Neural cell (in vitro differentiated cells): ENCODE data around the gene COX6B2. TPM values are rescaled to one million over a fixed set of nuclear protein-coding genes. Genes with fewer than 3 reads are reported as not detected.
A peak's percentile ranks its signal among the peaks of the same experiment; 100 is the strongest.

Experiments
- H2AFZ ChIP-seq: fragments of 200-600, 300-800 bp; sonication (generic), shearing (Covaris generic); 2 replicates; pipeline ENCODE4 v1.6.0; 2014; ENCODE audit warnings: low read depth, mild to moderate bottlenecking, antibody characterized with exemption, low read length, moderate library complexity
- H3F3A ChIP-seq: fragments of 200-600 bp; shearing (Covaris generic); 2 replicates; pipeline ENCODE4 v1.6.1; 2016; ENCODE audit warnings: mild to moderate bottlenecking, moderate library complexity, mixed read lengths, antibody characterized with exemption, low read length; ENCODE audit not compliant: insufficient read depth, poor library complexity, severe bottlenecking
- H3K27ac ChIP-seq: fragments of 200-600, 300-800 bp; sonication (generic), shearing (Covaris generic); 2 replicates; pipeline ENCODE4 v1.5.1; 2014; ENCODE audit warnings: mild to moderate bottlenecking, low read length, moderate library complexity
- H3K27me3 ChIP-seq: fragments of 300-800, 200-600 bp; sonication (generic), shearing (Covaris generic); 2 replicates; pipeline ENCODE4 v1.6.0; 2014; ENCODE audit warnings: mild to moderate bottlenecking, low read depth, low read length, moderate library complexity; ENCODE audit not compliant: insufficient read depth
- H3K36me3 ChIP-seq: fragments of 300-800, 200-600 bp; sonication (generic), shearing (Covaris generic); 2 replicates; pipeline ENCODE4 v1.5.1; 2014; ENCODE audit warnings: mild to moderate bottlenecking, antibody characterized with exemption, low read length, moderate library complexity; ENCODE audit not compliant: insufficient read depth
- H3K4me2 ChIP-seq: fragments of 300-800, 200-600 bp; sonication (generic), shearing (Covaris generic); 2 replicates; pipeline ENCODE4 v1.6.0; 2014; ENCODE audit warnings: mild to moderate bottlenecking, low read length
- H3K4me3 ChIP-seq: fragments of 300-800, 200-600 bp; sonication (generic), shearing (Covaris generic); 2 replicates; pipeline ENCODE4 v1.5.1; 2014; ENCODE audit warnings: mild to moderate bottlenecking, low read length, moderate library complexity
- H3K79me2 ChIP-seq: fragments of 200-600 bp; shearing (Covaris generic); replicated peaks from 2 replicates; pipeline ENCODE4 v1.6.0; 2014; ENCODE audit warnings: mild to moderate bottlenecking, low read length, moderate library complexity; ENCODE audit not compliant: insufficient read depth
- H3K9ac ChIP-seq: fragments of 300-800, 200-600 bp; sonication (generic), shearing (Covaris generic); 2 replicates; pipeline ENCODE4 v1.6.1; 2016; ENCODE audit warnings: mild to moderate bottlenecking, low read length, mixed read lengths
- H3K9me2 ChIP-seq: fragments of 200-600 bp; shearing (Covaris generic); 2 replicates; pipeline ENCODE4 v1.6.1; 2016; ENCODE audit warnings: mild to moderate bottlenecking, low read length, mixed read lengths; ENCODE audit not compliant: insufficient read depth
- H3K9me3 ChIP-seq: fragments of 200-600, 300-800 bp; sonication (generic), shearing (Covaris generic); 2 replicates; pipeline ENCODE4 v1.6.1; 2016; ENCODE audit warnings: mild to moderate bottlenecking, mixed run types, low read length, moderate library complexity, mixed read lengths
- H4K20me1 ChIP-seq: fragments of 200-600 bp; shearing (Covaris generic); 2 replicates; pipeline ENCODE4 v1.6.1; 2016; ENCODE audit warnings: mild to moderate bottlenecking, mixed run types; ENCODE audit not compliant: insufficient read depth
- CTCF ChIP-seq: fragments of 450-650 bp; IDR thresholded peaks from 2 replicates; pipeline ENCODE4 v1.5.1; 2014; ENCODE audit warnings: antibody characterized with exemption, mild to moderate bottlenecking, moderate library complexity; ENCODE audit not compliant: poor library complexity, severe bottlenecking
- EP300 ChIP-seq: fragments of 450-650 bp; conservative IDR thresholded peaks from 2 replicates; pipeline ENCODE4 v1.6.1; 2014; ENCODE audit warnings: antibody characterized with exemption, mild to moderate bottlenecking, moderate library complexity; ENCODE audit not compliant: poor library complexity, severe bottlenecking
- EZH2 ChIP-seq: fragments of 200-600, 300-800 bp; shearing (Covaris generic), sonication (generic); IDR thresholded peaks from 2 replicates; pipeline ENCODE4 v1.6.1; 2014; ENCODE audit warnings: antibody characterized with exemption, low read length, borderline replicate concordance, mild to moderate bottlenecking; ENCODE audit not compliant: insufficient read depth, poor library complexity, severe bottlenecking
- MXI1 ChIP-seq: fragments of 450-650 bp; conservative IDR thresholded peaks from 2 replicates; pipeline ENCODE4 v1.6.1; 2014; ENCODE audit warnings: antibody characterized with exemption, mild to moderate bottlenecking; ENCODE audit not compliant: poor library complexity, severe bottlenecking
- POLR2AphosphoS5 ChIP-seq: IDR thresholded peaks from 2 replicates; pipeline ENCODE4 v1.6.1; 2012
- RAD21 ChIP-seq: fragments of 450-650 bp; conservative IDR thresholded peaks from 2 replicates; pipeline ENCODE4 v1.6.1; 2014; ENCODE audit warnings: antibody characterized with exemption, mild to moderate bottlenecking, moderate library complexity
- REST ChIP-seq: IDR thresholded peaks from 2 replicates; pipeline ENCODE4 v1.6.1; 2012; ENCODE audit warnings: borderline replicate concordance
- SMC3 ChIP-seq: fragments of 450-650 bp; conservative IDR thresholded peaks from 2 replicates; pipeline ENCODE4 v1.6.1; 2014; ENCODE audit warnings: antibody characterized with exemption, mild to moderate bottlenecking, moderate library complexity; ENCODE audit not compliant: poor library complexity
- TAF1 ChIP-seq: IDR thresholded peaks from 2 replicates; pipeline ENCODE4 v1.6.1; 2012; ENCODE audit warnings: low read depth
- polyA plus RNA-seq: library from polyadenylated mRNA; depleted of rRNA; stranded (reverse); fragments of >200 nt; gene quantifications from 2 replicates; pipeline ENCODE4 v1.2.3, GENCODE V29; 2014

COX6B2 gene
- polyA plus RNA-seq, 1 donor from 2014 or later = 0.17 TPM

- Histone ChIP-seq H3K36me3 (no peaks in the 10 kb centered on the region), H3K4me2 (peak within 1 kb of the TSS; percentile 98), H3F3A (no peaks in the 10 kb centered on the region), H4K20me1 (peaks cover 21% of the 10 kb centered on the region), H3K27ac (peak within 1 kb of the TSS; percentile 86), H3K79me2 (peaks cover 22% of the 10 kb centered on the region), H3K9me3 (no peaks in the 10 kb centered on the region), H3K9ac (peak within 1 kb of the TSS; percentile 92), H3K27me3 (peaks cover 3% of the 10 kb centered on the region), H3K9me2 (no peaks in the 10 kb centered on the region), H3K4me3 (peak within 1 kb of the TSS; percentile 88), H2AFZ (peak within 1 kb of the TSS; percentile 16)
- TF ChIP-seq TAF1 = peak; percentile 100
- TF ChIP-seq POLR2AphosphoS5 = peak; percentile 100
- peak; percentile 89 for TF ChIP-seq MXI1
- peak; percentile 66 for TF ChIP-seq SMC3
- peak; percentile 60 for TF ChIP-seq RAD21
- peak; percentile 8 for TF ChIP-seq CTCF
- no peak for TF ChIP-seq EZH2
- no peak for TF ChIP-seq EP300
- TF ChIP-seq REST = peak; percentile 98
Measured at GRCh38 chr19:55385724-55386492, 31.4 kb upstream of the COX6B2 start, which contains the start of gene RPL28. Gene RPL28 (plus strand): TSS chr19:55385932. CDS start chr19:55386358, 426 bp downstream.

GRCh38 chr19:55384920-55385723 is 30.6 kb upstream of the COX6B2 start:
- H3K4me2 ChIP-seq = peak overlapping the region; percentile 42
- H3K9me3 ChIP-seq = no peaks in the 10 kb centered on the region
- peaks cover 21% of the 10 kb centered on the region for H4K20me1 ChIP-seq
- H3K79me2 ChIP-seq = peaks cover 22% of the 10 kb centered on the region
- H3F3A ChIP-seq = no peaks in the 10 kb centered on the region
- no peaks in the 10 kb centered on the region for H3K9me2 ChIP-seq
- no peaks in the 10 kb centered on the region for H3K36me3 ChIP-seq
- H3K4me3 ChIP-seq = peak overlapping the region; percentile 88
- peak overlapping the region; percentile 53 for H3K9ac ChIP-seq
- peak overlapping the region; percentile 16 for H2AFZ ChIP-seq
- peaks cover 3% of the 10 kb centered on the region for H3K27me3 ChIP-seq
- H3K27ac ChIP-seq = peak overlapping the region; percentile 86
- TF ChIP-seq SMC3 = no peak
- no peak for TF ChIP-seq POLR2AphosphoS5
- TF ChIP-seq TAF1 = no peak
- no peak for TF ChIP-seq REST
- TF ChIP-seq RAD21 = no peak
- TF ChIP-seq CTCF = no peak
- TF ChIP-seq MXI1 = no peak
- TF ChIP-seq EP300 = no peak
- TF ChIP-seq EZH2 = no peak
